GM21737 (cell line): ENCODE data around the gene CFAP100.
A peak's percentile ranks its signal among the peaks of the same experiment; 100 is the strongest.

Experiments used
- ATAC-seq: cut with Tn5 transposase; IDR thresholded peaks from one replicate; pipeline ENCODE4 v1.9.1; 2021; ENCODE audit warnings: mild to moderate bottlenecking, moderate library complexity; ENCODE audit not compliant: unreplicated experiment

Gene CFAP100

GRCh38 chr3:126356373-126357264 is 38.1 kb upstream of the CFAP100 start:
- ATAC-seq = no peak

DNA sequence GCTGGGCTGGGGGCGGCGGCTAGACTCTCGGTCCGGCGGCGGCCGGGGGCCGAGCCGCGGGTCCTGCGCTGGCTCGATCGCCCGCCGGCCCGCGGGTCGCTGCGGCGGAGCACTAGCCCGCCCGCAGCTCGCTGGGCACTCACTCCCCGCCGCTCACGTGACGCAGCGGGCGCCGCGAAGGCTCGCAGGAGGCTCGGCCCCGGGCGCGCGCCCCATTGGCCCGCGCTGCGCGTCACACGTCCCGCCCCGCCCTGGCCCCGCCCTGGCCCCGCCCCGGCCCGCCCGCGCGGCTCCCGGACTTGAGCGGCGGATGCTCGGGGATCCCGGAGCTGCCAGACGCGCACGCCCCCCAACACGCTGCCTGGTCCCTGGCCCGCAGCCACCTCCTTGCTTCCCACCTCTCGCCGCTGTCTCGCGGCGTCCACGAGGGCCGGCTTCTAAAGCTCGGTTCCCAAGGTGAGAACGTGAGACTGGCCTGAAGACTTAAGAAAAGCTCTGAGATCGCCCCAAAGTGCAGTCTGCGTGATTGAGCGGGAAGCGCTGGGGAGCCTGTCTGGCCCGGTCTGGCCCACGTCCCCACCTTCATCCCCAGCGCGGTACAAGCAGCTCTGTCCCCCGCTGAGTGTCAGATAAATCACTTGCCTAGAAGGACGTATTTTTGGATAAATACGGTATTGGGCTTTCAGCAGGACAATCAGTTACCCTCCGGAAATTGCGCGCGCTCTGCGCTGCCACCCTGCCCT is 37.2 kb upstream of the CFAP100 start, which contains the start of gene KLF15:
TSS of gene KLF15 (minus strand) at position 114 of the 743 bp plus-strand sequence. CDS start 4,486 bp downstream, outside the sequence.
- peak; percentile 81 for ATAC-seq

DNA sequence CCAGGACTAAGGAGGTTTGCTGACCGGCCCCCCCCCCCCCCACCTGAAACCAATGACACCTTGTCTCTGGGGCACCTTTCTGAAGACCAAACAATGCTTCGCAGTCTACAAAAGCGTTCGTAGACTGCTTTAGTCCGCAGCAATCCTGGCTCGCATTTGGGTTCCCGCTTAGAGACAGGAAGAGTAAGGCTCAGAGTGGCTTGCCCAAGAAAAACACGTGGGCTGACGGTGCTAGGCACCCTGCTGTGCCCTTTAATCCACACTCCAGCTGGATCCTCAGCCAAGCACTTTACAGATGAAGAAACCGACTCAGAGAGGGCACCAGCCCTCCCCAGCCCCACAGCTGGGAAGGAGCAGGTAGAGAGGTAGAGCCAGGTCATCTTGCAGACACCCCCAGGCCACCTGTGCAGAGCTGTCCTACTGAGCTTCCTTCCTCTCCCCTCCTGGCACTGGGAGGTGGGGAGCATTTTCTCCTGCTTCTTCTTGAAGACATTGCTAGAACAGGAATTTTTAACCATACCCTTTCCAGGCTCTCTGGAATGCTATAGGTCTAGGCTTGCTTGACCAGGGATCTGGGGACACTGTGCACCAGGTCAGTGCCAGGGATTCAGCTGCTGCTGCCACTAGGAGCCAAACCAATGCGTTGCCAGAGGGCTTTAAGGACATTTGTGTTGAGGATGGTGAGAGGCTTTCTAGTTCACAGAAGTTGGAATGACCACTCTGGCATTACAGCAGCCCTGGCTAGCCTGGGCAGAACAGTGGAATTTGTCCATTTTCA is 36.5 kb upstream of the CFAP100 start:
- no peak for ATAC-seq

GRCh38 chr3:126358816-126359181 is 35.9 kb upstream of the CFAP100 start:
- no peak for ATAC-seq

- ATAC-seq = no peak
Observed at GRCh38 chr3:126360046-126360713, 34.5 kb upstream of the CFAP100 start.

- ATAC-seq = no peak
Observed at GRCh38 chr3:126360714-126361060, 34.0 kb upstream of the CFAP100 start.

- ATAC-seq = no peak
Observed at GRCh38 chr3:126361211-126361610, 33.5 kb upstream of the CFAP100 start.

- no peak for ATAC-seq
Observed at GRCh38 chr3:126364130-126364695, 30.5 kb upstream of the CFAP100 start.

DNA sequence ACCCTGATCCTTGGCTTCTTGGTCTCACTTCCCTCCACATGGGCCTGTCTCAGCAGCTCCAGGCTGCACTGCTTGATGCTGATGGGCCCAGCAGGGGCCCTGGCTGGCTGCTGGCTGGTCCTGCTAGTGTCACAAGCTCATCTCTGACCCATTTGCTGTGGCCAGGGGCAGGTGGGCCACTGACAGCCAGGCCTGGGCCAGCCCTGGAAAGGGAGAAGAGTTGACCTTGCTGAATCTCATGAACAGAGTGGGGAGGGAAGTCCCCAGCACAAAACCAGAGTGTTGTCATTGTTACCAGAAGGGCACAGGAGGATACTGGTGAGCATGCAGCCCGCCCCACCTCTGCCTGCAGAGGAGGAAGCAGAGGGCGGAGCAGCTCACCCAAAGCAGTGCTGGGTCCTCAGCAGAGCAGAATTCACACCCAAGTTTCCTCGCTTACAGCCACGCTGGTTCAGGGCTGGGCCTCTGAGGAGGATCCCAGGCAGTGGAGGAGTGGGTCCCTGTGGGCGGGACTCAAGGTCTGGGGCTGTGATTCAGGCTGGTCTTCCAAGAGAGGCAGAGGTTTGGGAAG is 29.9 kb upstream of the CFAP100 start:
- ATAC-seq = no peak

- no peak for ATAC-seq
Observed at GRCh38 chr3:126365351-126366277, 29.1 kb upstream of the CFAP100 start.

DNA sequence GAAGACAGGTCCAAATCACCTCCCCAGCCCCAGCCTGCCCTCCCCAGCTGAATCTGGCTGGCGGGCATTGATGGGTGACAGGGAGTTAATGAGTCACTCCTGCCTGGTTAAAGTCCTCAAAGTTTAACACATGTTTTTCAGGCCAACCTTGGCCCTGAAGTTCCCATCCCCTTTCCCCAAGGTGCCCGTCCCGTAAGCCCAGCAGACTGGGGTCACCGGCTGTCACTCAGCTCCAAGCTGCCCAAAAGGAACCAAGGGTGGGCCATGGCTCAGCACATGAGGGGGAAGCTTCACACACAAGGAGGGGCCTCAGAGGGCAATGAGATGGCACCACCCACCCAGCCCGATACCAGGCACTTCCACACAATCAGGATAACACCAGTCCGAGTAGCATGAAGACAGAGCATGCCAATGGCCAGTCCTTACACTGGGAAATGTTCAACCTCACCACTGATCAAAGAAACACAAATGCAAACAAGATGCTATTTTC is 27.3 kb upstream of the CFAP100 start:
- no peak for ATAC-seq

DNA sequence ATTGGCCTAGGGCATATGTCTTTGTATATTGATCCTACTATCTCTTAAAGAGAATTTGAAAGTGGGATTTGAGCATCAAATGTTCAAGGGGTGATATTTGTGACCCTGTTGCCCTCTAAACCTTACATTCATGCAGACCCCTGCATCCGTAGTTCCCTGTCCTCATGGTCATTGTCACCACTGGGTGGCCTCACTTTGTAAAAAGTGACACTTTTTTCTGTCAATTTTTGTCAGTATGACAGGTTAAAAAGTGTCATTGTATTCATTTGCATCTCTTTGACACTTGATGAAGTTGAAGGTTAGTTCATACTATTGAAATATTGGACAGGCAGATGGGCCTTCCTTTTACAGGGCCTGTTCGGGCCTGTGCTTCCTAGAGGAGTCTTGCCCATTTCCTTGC is 25.2 kb upstream of the CFAP100 start:
- no peak for ATAC-seq

DNA sequence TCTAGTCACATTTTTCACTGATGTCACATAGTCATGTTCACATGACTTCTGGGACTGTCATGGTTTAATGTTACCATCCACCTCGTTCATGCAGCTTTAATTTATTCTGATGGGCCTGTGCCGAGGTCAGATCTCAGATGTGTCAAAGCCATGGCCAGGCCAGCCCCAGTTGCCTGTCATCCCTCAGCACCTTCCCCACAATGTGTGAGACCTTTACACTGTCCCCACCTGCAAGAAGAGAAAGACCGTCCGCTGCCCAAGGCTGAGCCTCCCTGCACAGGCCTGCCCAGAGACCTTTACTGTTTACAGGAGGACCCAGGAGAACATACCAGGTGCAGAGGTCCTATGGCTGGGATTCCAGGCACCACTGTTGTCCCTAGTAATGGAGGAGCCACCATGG is 24.7 kb upstream of the CFAP100 start:
- no peak for ATAC-seq

- no peak for ATAC-seq
Observed at GRCh38 chr3:126370606-126371005, 24.1 kb upstream of the CFAP100 start.

GRCh38 chr3:126371096-126371705 is 23.5 kb upstream of the CFAP100 start:
- no peak for ATAC-seq

DNA sequence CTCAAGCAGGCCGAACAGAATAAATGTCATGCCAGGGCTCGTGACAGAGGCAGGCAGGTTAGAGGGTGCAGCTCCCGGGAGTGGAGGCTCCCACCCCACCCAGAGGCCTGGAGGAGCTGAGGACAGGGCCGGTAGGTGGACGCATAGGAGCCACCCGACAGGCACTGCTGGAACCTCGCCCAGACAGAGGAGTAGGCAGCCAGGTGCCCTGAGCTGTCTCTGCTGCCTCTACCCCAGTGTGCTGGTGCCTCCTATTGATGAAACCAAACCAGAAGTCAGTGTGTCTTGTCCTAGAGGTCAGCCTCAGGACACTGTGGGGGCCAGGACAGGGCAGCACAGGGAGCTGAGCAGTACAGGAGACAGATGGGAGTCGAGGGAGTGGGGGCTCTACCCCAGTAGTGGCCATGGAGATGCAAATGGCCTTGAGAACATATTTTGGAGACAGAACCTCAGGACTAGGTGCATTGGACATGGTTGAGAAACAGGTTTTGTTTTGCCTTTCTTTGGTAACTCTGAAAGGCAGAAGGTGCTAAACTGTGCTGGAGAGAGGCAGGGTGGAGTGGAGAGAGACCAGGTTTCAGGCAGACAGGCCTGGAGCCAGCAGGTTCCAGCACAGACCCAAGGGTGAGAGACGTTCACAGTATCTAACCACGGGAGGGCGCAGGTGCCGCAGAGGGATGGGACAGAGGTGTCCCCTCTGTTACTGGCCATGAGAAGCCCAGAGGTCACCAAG is 22.1 kb upstream of the CFAP100 start:
- ATAC-seq = no peak

DNA sequence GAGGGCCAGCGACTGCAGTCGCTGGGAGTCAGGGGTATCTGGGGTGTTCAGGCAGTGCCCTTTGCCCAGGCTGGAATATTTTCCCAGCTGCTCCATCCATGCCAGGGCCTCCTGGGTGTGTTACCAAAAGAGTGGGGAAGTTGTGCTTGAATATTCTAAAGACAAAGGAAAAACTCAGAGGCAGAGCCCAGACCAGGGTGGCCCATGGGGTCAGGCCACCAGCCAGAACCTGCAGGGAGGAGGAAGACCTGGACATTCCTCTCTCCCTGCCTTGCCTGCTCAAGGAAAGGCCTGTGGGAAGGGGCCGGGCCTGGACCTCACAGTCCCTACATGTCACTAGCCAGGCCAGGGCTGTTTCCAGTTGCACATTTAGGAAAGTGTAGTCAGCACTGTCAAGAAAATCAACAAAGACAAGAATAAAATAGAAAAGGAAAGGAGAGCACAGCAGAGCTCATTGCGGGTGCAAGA is 21.5 kb upstream of the CFAP100 start:
- ATAC-seq = no peak
